ENCODE results near the gene CSGALNACT2. TPM values are rescaled to one million over a fixed set of nuclear protein-coding genes. Genes with fewer than 3 reads are reported as not detected.
A peak's percentile ranks its signal among the peaks of the same experiment; 100 is the strongest.

CSGALNACT2 gene
- total RNA-seq, 1 donor: 31.8 TPM

DNA sequence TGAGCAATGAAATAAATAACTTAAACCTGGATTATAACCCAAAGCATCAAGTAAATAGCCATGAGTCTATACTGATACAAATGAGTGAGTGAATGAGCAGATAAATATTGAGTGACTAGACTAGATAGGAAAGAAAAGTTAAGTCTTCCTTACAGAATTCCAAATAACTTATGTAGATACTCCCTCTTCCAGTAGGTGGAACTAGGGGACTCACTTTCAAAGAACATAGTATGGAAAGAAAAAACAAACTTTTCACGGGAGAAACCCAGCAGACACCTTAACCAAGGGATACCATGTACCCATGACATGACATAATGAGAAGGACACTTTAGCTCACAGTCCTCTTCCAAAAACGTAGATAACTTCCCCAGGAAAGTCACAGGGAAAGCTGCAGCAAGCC, 32.2 kb downstream of the CSGALNACT2 start:
- Histone ChIP-seq H3K4me2 (ENCODE audit: insufficient read depth, low read length) (no peak overlapping the region), H4K20me1 (ENCODE audit: insufficient read depth, low read length) (peaks cover 3% of the 10 kb centered on the region), H2AFZ (ENCODE audit: low read length) (no peak overlapping the region), H3K4me1 (ENCODE audit: insufficient read depth, low read length) (peaks cover 2% of the 10 kb centered on the region), H3K36me3 (ENCODE audit: insufficient read depth, low read length) (peaks cover 57% of the 10 kb centered on the region), H3K27ac (ENCODE audit: low read depth, low read length) (no peak overlapping the region), H3K27me3 (ENCODE audit: insufficient read depth, low read length) (no peaks in the 10 kb centered on the region), H3K9me3 (ENCODE audit: low read depth, low read length) (no peaks in the 10 kb centered on the region), H3K79me2 (ENCODE audit: insufficient read depth, low read length) (peaks cover 70% of the 10 kb centered on the region), H3K4me3 (ENCODE audit: insufficient read depth, low read length) (no peak overlapping the region)
- TF ChIP-seq, protein P1, sequence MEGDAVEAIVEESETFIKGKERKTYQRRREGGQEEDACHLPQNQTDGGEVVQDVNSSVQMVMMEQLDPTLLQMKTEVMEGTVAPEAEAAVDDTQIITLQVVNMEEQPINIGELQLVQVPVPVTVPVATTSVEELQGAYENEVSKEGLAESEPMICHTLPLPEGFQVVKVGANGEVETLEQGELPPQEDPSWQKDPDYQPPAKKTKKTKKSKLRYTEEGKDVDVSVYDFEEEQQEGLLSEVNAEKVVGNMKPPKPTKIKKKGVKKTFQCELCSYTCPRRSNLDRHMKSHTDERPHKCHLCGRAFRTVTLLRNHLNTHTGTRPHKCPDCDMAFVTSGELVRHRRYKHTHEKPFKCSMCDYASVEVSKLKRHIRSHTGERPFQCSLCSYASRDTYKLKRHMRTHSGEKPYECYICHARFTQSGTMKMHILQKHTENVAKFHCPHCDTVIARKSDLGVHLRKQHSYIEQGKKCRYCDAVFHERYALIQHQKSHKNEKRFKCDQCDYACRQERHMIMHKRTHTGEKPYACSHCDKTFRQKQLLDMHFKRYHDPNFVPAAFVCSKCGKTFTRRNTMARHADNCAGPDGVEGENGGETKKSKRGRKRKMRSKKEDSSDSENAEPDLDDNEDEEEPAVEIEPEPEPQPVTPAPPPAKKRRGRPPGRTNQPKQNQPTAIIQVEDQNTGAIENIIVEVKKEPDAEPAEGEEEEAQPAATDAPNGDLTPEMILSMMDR (IDR thresholded peaks at IDR 0.05; ENCODE audit: extremely low read depth, low read depth, low read length): peak; percentile 36
- no peak for DNase-seq (ENCODE audit: insufficient read length, low spot score, missing footprints)

DNA sequence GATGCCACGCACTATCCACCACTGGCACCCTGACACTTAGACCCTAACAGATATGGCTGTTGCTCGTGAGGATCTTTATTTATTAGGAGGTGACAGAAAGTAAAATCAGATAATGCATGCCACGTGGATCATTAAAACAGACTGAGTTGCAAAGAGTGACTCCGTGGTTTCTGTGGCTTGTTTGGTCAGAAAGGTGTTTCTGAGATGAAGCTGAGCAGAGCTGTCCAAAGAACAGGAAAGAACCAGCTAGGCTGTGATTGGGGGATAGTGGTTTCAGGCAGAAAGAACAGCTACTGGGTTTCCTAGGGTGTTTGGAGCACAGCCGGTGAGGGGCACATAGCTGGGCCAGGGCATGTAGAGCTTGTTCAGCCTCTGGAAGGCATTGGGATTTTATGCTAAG, 34.4 kb downstream of the CSGALNACT2 start:
- H3K4me2 ChIP-seq (ENCODE audit: insufficient read depth, low read length): no peak overlapping the region
- peaks cover 71% of the 10 kb centered on the region for H3K36me3 ChIP-seq (ENCODE audit: insufficient read depth, low read length)
- H3K9me3 ChIP-seq (ENCODE audit: low read depth, low read length): no peaks in the 10 kb centered on the region
- DNase-seq (ENCODE audit: insufficient read length, low spot score, missing footprints): no peak
- no peak overlapping the region for H3K27ac ChIP-seq (ENCODE audit: low read depth, low read length)
- H4K20me1 ChIP-seq (ENCODE audit: insufficient read depth, low read length): peaks cover 3% of the 10 kb centered on the region
- H3K79me2 ChIP-seq (ENCODE audit: insufficient read depth, low read length): peaks cover 65% of the 10 kb centered on the region
- TF ChIP-seq, protein P1 (IDR thresholded peaks at IDR 0.05; ENCODE audit: extremely low read depth, low read depth, low read length): no peak
- no peak overlapping the region for H3K4me3 ChIP-seq (ENCODE audit: insufficient read depth, low read length)
- H3K27me3 ChIP-seq (ENCODE audit: insufficient read depth, low read length): no peaks in the 10 kb centered on the region
- peaks cover 2% of the 10 kb centered on the region for H3K4me1 ChIP-seq (ENCODE audit: insufficient read depth, low read length)
- no peak overlapping the region for H2AFZ ChIP-seq (ENCODE audit: low read length)

DNA sequence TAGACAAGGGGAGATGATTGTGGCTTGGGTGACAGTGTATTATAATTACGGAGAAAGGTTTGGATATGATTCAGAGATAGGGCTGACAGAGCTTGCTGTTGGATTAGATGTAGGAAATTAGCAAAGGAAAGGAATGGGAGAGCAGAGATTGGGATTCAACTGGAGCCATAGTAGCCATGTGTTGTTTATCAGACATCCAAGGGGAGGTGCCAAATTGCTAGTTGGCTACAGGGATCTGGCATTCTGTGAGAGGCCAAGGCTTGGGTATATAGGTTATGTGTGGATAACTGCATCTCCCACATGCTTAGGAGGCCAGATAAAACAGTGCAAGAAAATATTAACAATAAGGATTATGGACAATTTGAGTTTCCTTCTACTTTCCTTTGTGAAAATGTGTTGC, 34.9 kb downstream of the CSGALNACT2 start:
- no peaks in the 10 kb centered on the region for H3K27me3 ChIP-seq (ENCODE audit: insufficient read depth, low read length)
- no peak for DNase-seq (ENCODE audit: insufficient read length, low spot score, missing footprints)
- H3K79me2 ChIP-seq (ENCODE audit: insufficient read depth, low read length): peaks cover 70% of the 10 kb centered on the region
- TF ChIP-seq, protein P1 (IDR thresholded peaks at IDR 0.05; ENCODE audit: extremely low read depth, low read depth, low read length): no peak
- no peak overlapping the region for H3K4me2 ChIP-seq (ENCODE audit: insufficient read depth, low read length)
- H3K9me3 ChIP-seq (ENCODE audit: low read depth, low read length): no peaks in the 10 kb centered on the region
- H4K20me1 ChIP-seq (ENCODE audit: insufficient read depth, low read length): peaks cover 3% of the 10 kb centered on the region
- no peak overlapping the region for H2AFZ ChIP-seq (ENCODE audit: low read length)
- H3K4me1 ChIP-seq (ENCODE audit: insufficient read depth, low read length): peaks cover 2% of the 10 kb centered on the region
- peaks cover 75% of the 10 kb centered on the region for H3K36me3 ChIP-seq (ENCODE audit: insufficient read depth, low read length)
- H3K4me3 ChIP-seq (ENCODE audit: insufficient read depth, low read length): no peak overlapping the region
- H3K27ac ChIP-seq (ENCODE audit: low read depth, low read length): no peak overlapping the region

DNA sequence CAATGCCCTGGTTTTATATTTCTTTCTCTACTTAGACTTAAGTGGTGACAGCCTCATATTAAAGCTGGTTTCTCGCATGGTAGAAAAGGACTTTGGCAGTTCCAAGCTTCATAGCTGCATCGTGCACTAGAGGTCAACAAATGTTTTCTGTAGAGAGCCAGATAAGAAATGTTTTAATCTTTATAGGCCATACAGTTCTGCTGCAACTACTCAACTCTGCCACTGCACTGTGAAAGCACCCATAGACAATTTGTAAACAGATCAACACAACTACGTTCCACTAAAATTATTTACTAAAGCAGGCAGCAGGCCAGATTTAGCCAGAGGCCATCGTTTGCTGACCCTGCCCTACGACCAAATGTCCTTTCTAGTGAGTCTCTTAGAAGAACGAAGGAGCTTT, 36.7 kb downstream of the CSGALNACT2 start:
- Histone ChIP-seq H3K79me2 (ENCODE audit: insufficient read depth, low read length) (peaks cover 68% of the 10 kb centered on the region), H3K27me3 (ENCODE audit: insufficient read depth, low read length) (no peaks in the 10 kb centered on the region), H3K4me3 (ENCODE audit: insufficient read depth, low read length) (no peak overlapping the region), H3K4me2 (ENCODE audit: insufficient read depth, low read length) (no peak overlapping the region), H3K4me1 (ENCODE audit: insufficient read depth, low read length) (peaks cover 2% of the 10 kb centered on the region), H3K9me3 (ENCODE audit: low read depth, low read length) (no peaks in the 10 kb centered on the region), H4K20me1 (ENCODE audit: insufficient read depth, low read length) (peaks cover 3% of the 10 kb centered on the region), H3K27ac (ENCODE audit: low read depth, low read length) (no peak overlapping the region), H3K36me3 (ENCODE audit: insufficient read depth, low read length) (peaks cover 66% of the 10 kb centered on the region), H2AFZ (ENCODE audit: low read length) (no peak overlapping the region)
- DNase-seq (ENCODE audit: insufficient read length, low spot score, missing footprints): no peak
- TF ChIP-seq, protein P1 (IDR thresholded peaks at IDR 0.05; ENCODE audit: extremely low read depth, low read depth, low read length): no peak
